GM10847 (cell line): ENCODE results near the gene PNCK.

Experiments
- POLR2A ChIP-seq: IDR thresholded peaks from 2 replicates; pipeline ENCODE4 v1.6.1; 2011; ENCODE audit not compliant: insufficient read length; ENCODE audit errors: extremely low read depth

The PNCK gene

DNA sequence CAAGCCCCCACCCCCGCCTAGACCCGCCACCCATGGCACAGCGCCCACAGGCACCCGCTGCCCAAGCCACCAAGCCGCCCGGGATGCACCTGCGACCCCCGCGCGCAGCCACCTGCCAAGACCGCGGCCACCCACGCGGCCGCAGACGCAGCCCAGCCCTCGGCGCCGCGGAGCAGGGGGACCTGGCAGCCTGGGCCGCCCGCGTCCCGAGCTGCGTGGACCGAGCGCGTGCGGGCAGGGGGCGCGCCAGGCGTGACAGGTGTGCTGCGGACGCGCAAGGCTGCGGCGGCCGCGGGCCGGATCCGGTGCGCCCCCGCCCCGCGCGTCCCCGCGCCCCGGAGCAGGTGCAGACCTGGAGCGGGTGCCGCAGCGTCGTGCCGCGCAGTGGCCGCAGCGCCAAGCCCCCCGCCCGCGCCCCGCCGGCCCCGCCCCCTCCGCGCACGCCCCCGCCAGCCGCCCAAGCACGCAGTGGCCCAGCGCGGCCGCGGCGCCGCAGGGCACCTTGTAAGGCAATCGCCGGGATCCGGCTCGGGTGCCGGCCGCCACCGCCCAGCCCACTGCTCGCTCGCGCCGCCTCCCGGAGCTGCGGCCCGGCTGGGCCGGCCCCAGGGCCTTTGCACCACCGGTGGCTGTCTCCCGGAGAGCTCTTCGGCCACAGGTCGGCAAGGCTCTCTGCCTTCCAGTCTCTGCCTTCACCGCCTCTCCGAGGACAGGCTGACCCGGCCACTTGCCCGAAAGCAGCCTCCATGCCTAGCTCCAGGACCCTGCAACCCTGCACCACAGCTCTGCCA, at the start of gene PNCK:
PNCK (minus strand) TSS at position 386 of the 791 bp plus-strand sequence. CDS start 737 bp downstream, outside the sequence.
- no peak for TF ChIP-seq POLR2A

DNA sequence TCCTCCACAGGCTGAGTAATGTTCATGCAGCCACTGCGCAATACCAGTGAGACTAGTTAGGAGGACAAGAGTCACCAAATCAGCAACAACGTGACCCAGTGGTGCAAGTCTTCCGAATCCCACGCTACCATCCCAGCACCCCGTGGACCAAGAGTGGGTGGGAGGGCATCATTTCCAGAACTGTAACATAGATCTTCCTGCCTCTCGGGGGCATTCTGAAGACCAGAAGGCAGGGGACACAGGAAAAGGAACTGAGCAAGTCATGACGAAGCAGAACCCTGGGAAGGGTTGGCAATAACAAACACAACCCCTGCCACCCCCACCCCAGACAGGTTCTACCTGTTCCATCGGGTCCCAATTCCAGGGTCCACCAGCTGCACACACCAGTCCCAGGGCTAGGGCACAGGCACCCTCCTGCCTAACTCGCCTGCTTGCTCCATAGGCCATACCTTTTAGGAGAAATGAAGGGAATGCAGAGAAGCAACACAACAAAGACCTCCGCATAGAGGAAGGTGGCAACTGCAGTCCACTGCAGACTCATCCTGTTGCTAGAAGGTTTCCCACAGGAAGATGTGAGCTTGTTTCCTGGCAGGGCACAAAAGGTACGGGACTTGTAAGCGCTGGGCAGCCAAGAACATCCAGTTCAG, 49.2 kb upstream of the PNCK start:
- no peak for TF ChIP-seq POLR2A

DNA sequence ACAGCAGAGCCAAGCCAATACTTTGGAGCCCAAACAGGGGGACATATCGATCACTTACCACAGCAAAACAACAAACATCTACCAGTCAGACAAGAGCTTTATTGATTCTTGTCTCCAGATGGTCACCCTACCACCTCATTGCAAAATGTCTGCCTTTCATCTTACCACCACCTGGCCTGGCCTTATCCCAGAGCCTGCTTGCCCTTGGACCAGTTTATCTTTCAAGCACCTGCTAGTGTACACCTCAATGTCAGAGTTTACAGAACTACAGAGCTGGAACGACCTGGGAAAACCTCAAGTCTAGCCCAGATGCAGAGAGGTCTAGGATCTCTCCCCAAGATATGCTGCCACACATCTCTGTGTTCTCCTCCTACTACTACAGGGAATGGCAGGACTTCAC, 46.1 kb upstream of the PNCK start:
- TF ChIP-seq POLR2A = no peak

DNA sequence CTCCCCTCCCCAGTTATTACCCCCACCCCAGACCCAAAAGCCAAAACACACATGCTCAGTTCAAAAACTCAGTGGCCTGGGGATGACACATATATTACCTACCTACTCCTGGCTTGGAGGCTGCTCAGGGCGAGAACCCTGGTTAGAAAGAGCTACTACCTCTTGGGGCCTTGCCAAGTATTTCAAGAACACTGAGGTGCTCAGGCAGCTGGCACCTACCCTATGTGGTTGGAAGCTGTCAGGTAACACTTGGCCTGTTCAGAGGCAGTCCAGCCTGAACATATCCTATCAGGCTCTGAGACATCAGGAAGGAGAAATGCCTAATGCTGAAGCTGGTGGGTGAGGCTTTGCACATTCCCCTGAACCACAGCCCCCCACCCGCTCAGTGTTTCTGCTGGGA, 45.6 kb upstream of the PNCK start:
- no peak for TF ChIP-seq POLR2A

DNA sequence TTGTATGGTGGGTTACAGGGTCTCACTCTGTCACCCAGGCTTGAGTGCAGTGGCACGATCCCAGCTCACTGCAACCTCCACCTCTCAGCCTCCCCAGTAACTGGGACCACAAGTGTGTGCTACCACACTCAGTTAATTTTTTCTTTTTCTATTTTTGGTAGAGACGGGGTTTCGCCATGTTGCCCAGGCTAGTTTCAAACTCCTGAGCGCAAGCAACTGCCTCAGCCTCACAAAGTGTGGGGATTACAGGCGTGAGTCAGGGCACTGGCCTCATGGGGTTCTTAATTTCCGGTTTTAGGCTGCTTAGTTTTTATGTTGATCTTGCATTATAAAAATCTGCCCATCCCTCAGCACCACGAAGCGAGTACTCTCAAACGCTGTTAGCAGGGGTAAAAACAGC, 43.8 kb upstream of the PNCK start:
- TF ChIP-seq POLR2A = no peak

DNA sequence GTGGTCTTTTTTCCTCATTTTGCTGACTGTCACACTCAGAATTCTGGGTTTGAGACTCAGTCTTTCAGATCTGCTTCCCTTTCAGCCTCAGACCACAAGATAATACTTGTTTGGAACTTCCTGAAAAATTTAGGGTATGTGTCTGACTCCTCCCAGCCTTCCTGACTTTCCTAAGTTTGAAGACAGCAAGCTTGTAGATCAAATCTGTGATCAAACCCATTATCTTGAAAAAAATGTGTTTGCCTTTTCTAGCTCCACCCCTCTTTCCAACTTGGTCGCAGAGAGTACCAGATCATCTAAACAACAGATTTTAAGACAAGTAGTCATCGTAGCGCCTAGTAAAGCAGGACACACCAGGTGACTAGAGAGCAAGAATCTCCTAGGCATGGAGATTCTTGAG, 40.6 kb upstream of the PNCK start:
- TF ChIP-seq POLR2A = no peak

DNA sequence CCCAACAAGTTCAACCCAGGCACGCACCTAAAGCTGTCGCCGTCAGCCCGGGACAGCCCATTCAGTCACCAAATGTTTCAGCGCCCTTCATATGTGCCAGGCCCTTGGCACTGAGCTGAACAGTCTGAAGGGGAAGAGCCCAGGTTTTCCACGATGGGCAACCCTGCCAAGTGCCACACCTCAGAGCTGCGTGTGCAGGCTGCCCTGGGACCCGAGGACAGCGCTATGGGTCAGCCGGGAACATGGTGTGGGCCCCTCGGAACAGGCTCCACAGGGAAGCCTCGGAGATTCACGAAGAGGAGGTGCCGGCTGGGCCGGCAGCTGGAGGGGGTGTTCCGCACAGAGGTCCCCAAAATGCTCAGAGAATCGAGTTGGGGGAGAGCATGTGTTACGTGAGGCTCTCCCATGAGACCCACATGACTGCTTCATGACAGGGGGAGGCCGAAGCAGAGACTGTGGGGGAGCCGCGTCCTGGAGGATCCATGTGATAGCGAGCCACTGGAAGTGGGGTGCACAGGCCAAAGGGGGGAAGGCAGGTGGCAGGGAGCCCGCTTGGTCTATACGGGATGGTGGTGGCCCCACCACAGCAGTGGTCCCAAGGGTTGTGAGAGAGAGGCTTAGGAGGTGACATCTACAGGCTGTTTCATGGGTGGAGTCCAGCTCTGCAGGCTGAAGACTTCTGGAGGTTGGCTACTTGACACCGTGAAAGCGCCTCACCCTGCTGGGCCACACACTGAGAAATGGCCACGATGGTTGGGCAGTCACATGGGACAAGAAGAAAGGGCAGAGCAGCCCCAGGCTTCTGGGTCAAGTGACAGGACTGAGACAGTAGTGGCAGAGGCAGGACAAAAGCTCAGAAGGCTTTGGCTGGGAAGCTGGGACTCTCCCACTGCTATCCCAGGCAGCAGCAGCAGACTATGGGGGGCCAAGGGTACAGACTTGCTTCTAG, 36.4 kb upstream of the PNCK start:
- TF ChIP-seq POLR2A = no peak

DNA sequence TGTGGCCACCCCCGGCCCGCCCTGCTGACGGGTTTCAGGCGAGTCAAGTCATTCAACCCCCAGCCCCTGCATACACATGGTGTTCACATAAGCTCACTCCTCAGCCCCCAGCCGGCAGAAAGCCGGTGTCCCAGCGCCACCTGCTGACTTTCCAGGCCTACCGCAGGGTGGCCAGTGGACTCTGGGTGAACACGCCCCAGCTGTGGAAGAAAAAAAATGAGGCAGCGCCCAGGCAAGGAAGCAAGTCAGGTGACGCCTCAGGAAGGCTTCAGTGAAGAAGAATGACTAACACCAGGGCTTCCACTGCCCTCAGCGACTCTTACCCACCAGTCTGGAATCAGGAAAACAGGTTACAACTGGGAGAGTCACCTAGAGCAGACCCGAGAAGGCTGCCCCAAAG, 34.8 kb upstream of the PNCK start:
- TF ChIP-seq POLR2A = no peak

DNA sequence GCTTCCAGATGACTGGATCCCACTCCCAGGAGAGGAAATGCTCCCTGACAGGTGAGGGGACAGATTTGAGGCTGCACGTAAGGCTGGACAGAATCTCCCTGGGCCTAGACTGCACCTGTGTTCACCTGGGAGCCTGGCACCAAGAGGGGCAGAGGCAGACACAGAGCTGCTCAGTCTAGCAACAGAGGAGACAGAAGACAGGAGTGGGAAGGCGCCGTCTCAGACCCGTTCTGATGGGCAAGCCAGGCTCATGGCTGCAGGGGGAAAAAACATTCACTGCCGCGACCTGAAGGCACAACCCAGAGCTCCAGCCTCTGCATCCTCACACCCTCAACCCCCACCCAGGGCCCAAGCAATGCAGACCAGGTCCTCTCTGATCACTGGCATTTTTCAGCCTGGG, 33.8 kb upstream of the PNCK start:
- no peak for TF ChIP-seq POLR2A

DNA sequence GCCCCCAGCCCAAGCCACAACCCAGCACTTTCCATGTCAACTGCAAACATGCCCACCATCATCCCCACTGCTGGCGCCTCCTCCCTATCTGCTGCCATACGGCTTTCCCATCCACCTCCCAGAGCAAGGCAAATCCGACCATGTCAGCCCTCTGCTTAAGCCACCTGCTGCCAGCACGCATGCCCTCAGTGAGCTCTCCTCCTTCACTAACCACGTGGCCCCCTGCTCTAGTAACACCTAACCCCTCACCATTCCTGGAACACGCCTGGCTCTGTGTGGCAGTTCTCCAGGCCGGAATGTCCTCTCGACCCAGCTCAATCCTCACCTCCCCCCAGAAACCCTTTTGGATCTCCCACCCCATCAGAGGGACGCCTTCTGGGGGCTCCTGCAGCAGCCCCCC, 33.2 kb upstream of the PNCK start:
- no peak for TF ChIP-seq POLR2A

DNA sequence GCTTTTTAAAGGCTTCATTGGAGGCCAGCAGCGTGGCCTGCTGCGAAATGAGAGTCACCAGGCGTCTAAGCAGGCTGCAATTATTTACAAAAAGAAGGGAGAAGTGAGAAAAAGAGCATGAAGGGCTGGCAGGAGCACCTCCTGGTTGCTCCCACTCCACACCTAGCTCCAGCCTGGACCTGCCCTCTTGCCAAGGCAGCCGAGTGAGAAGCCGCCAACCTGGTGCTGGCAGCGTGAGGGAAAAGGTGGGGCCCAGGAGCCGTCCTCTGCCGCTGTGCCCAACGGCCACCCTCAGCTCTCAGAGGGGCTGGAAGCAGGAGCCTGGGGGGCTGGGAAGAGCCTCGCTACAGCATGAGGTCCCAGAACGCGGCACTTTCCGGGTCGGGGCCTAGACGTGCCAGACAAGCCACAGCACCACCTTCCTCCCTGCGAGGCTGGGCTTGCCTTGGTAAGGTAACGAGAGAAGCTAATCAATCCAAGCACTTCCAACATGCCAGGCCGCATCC, 30.5 kb upstream of the PNCK start:
- no peak for TF ChIP-seq POLR2A

DNA sequence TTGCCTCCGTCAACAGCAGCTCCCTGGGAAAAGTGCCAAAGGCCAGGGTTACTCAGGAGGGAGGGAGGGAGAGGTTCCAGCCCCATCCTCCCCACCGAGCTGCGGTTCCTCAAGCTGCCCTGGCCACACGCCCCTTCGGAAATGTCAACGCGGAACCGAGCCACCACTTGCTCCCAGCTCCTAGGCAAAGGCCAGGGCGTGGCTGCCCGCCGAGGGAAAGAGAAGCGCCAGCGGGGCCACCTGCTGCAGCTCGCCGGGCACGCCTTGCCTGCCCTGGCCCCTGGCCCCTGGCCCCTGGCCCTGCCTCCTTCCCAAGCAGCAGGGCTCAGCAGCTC, 29.4 kb upstream of the PNCK start:
- TF ChIP-seq POLR2A = no peak

DNA sequence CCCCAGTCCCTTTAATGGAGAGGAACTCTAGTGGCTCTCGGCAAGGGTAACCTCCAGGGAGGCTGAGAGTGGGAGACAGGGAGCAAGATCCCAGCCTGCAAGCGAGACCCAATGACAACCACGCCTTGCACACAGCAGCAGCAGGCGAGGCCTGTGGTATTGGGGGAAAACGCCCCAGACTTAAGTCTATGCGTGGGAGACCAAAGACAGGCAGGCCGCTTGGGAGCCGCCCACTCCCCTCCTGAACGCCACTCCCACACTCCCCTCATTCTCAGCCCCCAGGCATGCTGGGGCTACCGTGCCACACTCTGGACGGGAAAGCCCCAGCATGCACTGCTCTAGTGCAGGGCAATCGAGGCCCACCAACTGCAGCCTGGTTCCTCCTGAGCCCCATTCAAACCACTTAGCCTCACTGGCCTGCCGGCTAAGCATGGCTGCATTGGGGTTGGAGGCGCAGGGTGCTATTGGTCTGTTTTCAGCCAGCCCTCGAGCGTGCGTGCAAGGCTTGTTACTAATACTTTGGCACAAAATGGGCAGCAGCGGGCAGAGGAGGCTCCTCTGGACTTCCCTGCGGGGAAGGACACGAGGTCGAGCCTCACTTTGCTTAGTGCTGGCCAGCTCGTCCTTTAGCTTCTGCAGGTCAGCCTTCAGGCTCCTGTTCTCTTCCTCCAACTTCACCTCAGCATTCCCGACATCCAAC, 28.9 kb upstream of the PNCK start:
- TF ChIP-seq POLR2A = no peak

DNA sequence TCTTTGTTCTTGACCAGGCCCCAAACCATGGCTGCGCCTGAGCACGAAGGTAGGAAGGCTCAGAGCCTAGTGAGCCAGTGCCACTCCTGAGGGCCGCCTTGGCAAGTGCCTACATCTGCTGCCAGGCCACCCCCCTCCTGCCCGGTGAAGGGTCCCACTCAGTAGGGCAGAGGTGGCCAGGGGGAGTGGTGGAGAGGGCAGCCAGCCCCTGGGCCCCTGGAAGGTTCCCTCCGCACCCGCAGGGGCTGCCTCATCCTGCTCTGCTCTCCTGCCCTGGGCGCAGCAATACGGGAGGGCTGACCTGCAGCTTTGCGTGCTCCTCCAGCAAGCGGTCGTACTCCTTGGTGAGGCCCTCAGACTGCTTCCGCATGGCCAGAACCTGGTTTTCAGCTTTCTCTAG, 28.1 kb upstream of the PNCK start:
- no peak for TF ChIP-seq POLR2A

DNA sequence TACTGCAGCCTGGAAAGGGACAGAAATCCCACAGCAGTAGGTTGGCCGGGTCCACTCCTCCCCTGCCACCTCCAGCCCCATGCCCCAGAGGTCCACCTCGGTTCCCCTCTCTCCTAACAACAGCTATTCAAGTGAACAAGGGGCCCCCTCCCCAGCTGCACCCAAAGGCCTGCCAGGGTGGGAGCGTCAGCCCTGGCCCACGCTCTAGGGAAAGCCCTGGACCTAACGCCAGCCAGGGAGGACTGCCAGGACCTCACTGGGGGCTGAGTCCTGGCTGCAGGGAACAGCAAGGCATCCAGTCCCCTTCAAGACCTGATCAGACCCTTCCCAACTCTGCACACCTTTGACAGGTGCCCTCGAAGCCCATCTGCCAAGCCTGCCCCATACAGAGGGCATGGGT, 27.4 kb upstream of the PNCK start:
- TF ChIP-seq POLR2A = no peak

DNA sequence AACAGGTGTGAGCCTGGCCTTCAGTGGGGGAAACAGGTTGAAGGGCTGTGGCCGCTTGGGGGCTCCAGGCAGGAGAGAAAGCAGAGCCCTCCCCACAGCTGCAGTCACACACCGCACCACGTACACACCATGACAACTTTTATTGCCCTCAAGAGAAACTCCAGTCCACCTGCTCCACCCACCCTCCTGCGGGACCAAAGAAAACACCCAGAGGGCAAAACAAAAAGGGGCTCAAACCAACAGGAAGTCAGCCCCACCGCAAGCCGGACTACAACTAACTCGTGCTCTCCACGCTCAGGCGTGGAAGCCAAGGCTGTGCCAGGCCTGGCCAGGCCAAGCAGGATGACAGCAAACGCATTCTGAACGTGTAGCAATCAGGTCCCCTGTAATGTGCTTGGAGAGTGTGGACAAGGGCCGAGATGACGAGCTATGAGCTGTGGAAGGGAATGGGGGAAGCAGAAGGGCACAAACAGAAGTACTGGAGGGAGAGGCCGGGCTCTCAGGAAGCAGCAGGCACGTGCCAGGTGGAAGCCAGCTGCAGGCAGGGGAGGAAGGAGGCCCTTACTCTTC, 26.8 kb upstream of the PNCK start:
- TF ChIP-seq POLR2A = no peak
